HL-60 (cell line): ENCODE data around the gene NT5E.

ENCODE experiments used
- DNase-seq, 2 experiments: peaks; one replicate each; pipeline ENCODE4 v3.0.0-alpha.2; 2010 to 2020; ENCODE audit warnings: low read depth in 1 of 2, low spot score in 1 of 2
- H3K27ac ChIP-seq: fragments of 250-450 bp; sonication (Bioruptor Pico); replicated peaks from 2 replicates; pipeline ENCODE4 v1.5.1; 2020; ENCODE audit warnings: mild to moderate bottlenecking, moderate library complexity
- H3K27me3 ChIP-seq: fragments of 250-450 bp; sonication (Bioruptor Pico); 2 replicates; pipeline ENCODE4 v1.5.1; 2021; ENCODE audit warnings: mild to moderate bottlenecking, moderate library complexity; ENCODE audit not compliant: insufficient read depth, poor library complexity, severe bottlenecking
- H3K4me3 ChIP-seq: replicated peaks from 2 replicates; pipeline ENCODE4 v1.5.1; 2011; ENCODE audit warnings: mild to moderate bottlenecking, control low read depth, low read length; ENCODE audit not compliant: insufficient read depth
- CTCF ChIP-seq: IDR thresholded peaks from one replicate; pipeline ENCODE4 v1.5.1; 2011; ENCODE audit warnings: low read length, control low read depth, inconsistent platforms; ENCODE audit not compliant: insufficient read depth
- GABPA ChIP-seq: IDR thresholded peaks from 2 replicates; pipeline ENCODE4 v1.6.1; 2012; ENCODE audit warnings: low read depth
- POLR2AphosphoS5 ChIP-seq: IDR thresholded peaks from 2 replicates; pipeline ENCODE4 v1.6.1; 2012; ENCODE audit warnings: low read depth
- REST ChIP-seq: IDR thresholded peaks from 2 replicates; pipeline ENCODE4 v1.6.1; 2012; ENCODE audit warnings: low read depth; ENCODE audit not compliant: insufficient replicate concordance
- SPI1 ChIP-seq: IDR thresholded peaks from 2 replicates; pipeline ENCODE4 v1.6.1; 2012; ENCODE audit warnings: low read depth, mild to moderate bottlenecking, borderline replicate concordance

The NT5E gene

GRCh38 chr6:85421972-85422371 is 27.9 kb upstream of the NT5E start:
- TF ChIP-seq GABPA (no peak), SPI1 (no peak), CTCF (no peak), REST (no peak), POLR2AphosphoS5 (no peak)
- no peak for DNase-seq
- Histone ChIP-seq H3K27ac (no peak overlapping the region), H3K27me3 (no peaks in the 10 kb centered on the region), H3K4me3 (no peak overlapping the region)

GRCh38 chr6:85422996-85423395 is 26.9 kb upstream of the NT5E start:
- no peak for DNase-seq
- no peak overlapping the region for H3K27ac ChIP-seq
- no peak for TF ChIP-seq SPI1
- TF ChIP-seq REST: no peak
- no peak for TF ChIP-seq POLR2AphosphoS5
- TF ChIP-seq CTCF: no peak
- no peak for TF ChIP-seq GABPA
- no peak overlapping the region for H3K4me3 ChIP-seq
- H3K27me3 ChIP-seq: no peaks in the 10 kb centered on the region

GRCh38 chr6:85424981-85425380 is 24.9 kb upstream of the NT5E start:
- Histone ChIP-seq H3K4me3 (no peak overlapping the region), H3K27me3 (no peaks in the 10 kb centered on the region), H3K27ac (no peak overlapping the region)
- no peak for DNase-seq
- TF ChIP-seq CTCF (no peak), REST (no peak), GABPA (no peak), SPI1 (no peak), POLR2AphosphoS5 (no peak)
